Thyroid gland (tissue), 4 donors: ENCODE results near the gene KCNAB1. TPM values are rescaled to one million over a fixed set of nuclear protein-coding genes. Genes with fewer than 3 reads are reported as not detected.
"Not testable (repeated sequence)": the region's sequence is repeated elsewhere in the genome, so short reads cannot be mapped to it uniquely, and the experiment has no call there.

ENCODE experiments used
- DNase-seq, 2 donors: peaks; one replicate each; pipeline ENCODE4 v3.0.0-alpha.2; 2019
- H3K27ac ChIP-seq, 3 donors: fragments of 200-600 bp; sonication (generic); 1 replicate in 2 of 3; 2 replicates in 1 of 3; pipeline ENCODE4 v1.5.1; 2016 to 2019; ENCODE audit warnings: mild to moderate bottlenecking in 1 of 3, moderate library complexity in 1 of 3
- H3K27me3 ChIP-seq: fragments of 200-600 bp; sonication (generic); one replicate; pipeline ENCODE4 v1.5.1; 2019
- H3K36me3 ChIP-seq, 2 donors: fragments of 200-600 bp; sonication (generic); one replicate each; pipeline ENCODE4 v1.5.1; 2016 to 2019
- H3K4me1 ChIP-seq, 2 donors: fragments of 200-600 bp; sonication (generic); one replicate each; pipeline ENCODE4 v1.5.1; 2017 to 2019
- H3K4me3 ChIP-seq, 3 donors: fragments of 200-600 bp; sonication (generic); replicated peaks in 1 of 3; 1 replicate in 2 of 3; 2 replicates in 1 of 3; pipeline ENCODE4 v1.5.1; 2016; ENCODE audit warnings: mild to moderate bottlenecking in 1 of 3
- H3K9me3 ChIP-seq: fragments of 200-600 bp; sonication (generic); one replicate; pipeline ENCODE4 v1.5.1; 2017
- POLR2A ChIP-seq, 2 donors: fragments of 450-650 bp; IDR thresholded peaks; one replicate each; pipeline ENCODE4 v1.6.1; 2017; ENCODE audit warnings: antibody characterized with exemption in 2 of 2, mild to moderate bottlenecking in 2 of 2, moderate library complexity in 1 of 2
- WGBS, 2 donors: methylation state at CpG; one replicate each; pipeline ENCODE4 v1.1.5; 2017; 5-methylcytosine and 5-hydroxymethylcytosine counted together
- intact Hi-C: fragments of 100-400 bp; cut with DNase I; formaldehyde crosslinking; loops from one replicate; pipeline ENCODE4 v1.15.1; 2023
- total RNA-seq, 4 donors: library from RNA; depleted of rRNA; stranded (reverse); fragments of >200 nt; gene quantifications; one replicate each; pipeline ENCODE4 v1.2.3, GENCODE V29; 2016
- TF ChIP-seq, protein P1 (sequence below), 6 experiments: fragments of 200-600 bp in 3 of 6; fragments of 450-650 bp in 3 of 6; sonication (generic) in 3 of 6; IDR thresholded peaks; one replicate each; pipeline ENCODE4 v1.5.1; 2016 to 2019; ENCODE audit warnings: antibody characterized with exemption in 6 of 6, mild to moderate bottlenecking in 2 of 6, inconsistent platforms in 1 of 6, moderate library complexity in 1 of 6

Gene KCNAB1
- total RNA-seq, 4 donors from 2014 or later = 19.3 to 26.1 (median 22.9) TPM

DNA sequence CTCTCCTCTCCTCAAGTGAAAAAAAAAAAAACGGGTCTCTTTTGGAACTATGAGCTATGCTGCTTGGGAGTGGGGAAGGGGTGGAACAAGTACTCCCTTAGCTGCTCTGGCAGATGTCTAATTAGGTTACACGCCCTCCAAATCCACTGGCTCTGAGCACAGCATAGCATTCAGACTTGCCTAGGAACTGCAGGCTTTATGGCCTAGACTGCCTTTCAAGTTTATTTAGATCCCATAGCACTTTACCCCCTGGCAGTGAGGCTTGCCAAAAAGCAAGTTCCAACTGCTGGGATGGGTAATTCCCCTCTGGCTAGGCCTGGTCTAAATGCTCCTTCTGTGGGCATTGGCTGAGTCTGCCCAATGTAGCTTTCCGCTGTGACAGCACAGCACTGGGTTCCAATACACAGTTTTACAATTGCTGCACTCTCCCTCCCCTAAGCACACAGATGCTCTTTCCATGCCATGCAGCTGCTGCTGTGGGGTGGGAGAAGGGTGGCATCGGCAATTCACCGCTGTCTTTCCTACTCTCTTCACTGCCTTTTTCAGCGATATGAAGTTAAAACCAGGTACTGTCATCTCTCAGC is 152.8 kb downstream of the KCNAB1 start:
- no peaks in the 10 kb centered on the region for H3K4me1 ChIP-seq
- H3K27me3 ChIP-seq = no peaks in the 10 kb centered on the region
- H3K4me3 ChIP-seq = no peak overlapping the region
- no peaks in the 10 kb centered on the region for H3K36me3 ChIP-seq
- no peak overlapping the region for H3K27ac ChIP-seq
- H3K9me3 ChIP-seq = no peaks in the 10 kb centered on the region
- intact Hi-C loops = no loop called here
- DNase-seq = peak in 1 of 2 donors; percentile 9
- TF ChIP-seq, protein P1, sequence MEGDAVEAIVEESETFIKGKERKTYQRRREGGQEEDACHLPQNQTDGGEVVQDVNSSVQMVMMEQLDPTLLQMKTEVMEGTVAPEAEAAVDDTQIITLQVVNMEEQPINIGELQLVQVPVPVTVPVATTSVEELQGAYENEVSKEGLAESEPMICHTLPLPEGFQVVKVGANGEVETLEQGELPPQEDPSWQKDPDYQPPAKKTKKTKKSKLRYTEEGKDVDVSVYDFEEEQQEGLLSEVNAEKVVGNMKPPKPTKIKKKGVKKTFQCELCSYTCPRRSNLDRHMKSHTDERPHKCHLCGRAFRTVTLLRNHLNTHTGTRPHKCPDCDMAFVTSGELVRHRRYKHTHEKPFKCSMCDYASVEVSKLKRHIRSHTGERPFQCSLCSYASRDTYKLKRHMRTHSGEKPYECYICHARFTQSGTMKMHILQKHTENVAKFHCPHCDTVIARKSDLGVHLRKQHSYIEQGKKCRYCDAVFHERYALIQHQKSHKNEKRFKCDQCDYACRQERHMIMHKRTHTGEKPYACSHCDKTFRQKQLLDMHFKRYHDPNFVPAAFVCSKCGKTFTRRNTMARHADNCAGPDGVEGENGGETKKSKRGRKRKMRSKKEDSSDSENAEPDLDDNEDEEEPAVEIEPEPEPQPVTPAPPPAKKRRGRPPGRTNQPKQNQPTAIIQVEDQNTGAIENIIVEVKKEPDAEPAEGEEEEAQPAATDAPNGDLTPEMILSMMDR (IDR thresholded peaks at IDR 0.05) = no peak
- TF ChIP-seq POLR2A (IDR thresholded peaks at IDR 0.05) = no peak
- 85 to 87% methylated on average over 6 of the region's 6 CpGs for WGBS, 2 donors

DNA sequence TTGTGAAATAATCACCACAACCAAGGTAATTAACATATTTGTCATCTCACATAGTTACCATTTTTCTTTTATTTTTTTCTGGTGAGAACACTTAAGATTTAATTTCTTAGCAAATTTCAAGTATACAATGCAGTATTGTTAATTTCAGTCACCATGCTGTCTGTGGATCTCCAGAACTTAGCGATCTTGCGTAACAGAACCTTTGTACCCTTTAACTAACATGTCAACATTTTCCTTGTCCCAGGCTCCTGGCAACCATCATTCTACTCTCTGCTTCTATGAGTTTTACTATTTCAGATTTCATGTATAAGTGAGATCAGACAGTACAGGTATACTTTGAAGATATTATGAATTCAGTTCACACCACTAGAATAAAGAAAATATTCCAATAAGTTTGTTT is 154.4 kb downstream of the KCNAB1 start:
- intact Hi-C loops = no loop called here
- no peaks in the 10 kb centered on the region for H3K9me3 ChIP-seq
- no peak for DNase-seq
- no peaks in the 10 kb centered on the region for H3K36me3 ChIP-seq
- no peak overlapping the region for H3K4me3 ChIP-seq
- no peak overlapping the region for H3K27ac ChIP-seq
- WGBS, 2 donors = 97 to 98% methylated on average over 2 of the region's 2 CpGs
- no peaks in the 10 kb centered on the region for H3K4me1 ChIP-seq
- TF ChIP-seq, protein P1 (IDR thresholded peaks at IDR 0.05) = no peak
- no peak for TF ChIP-seq POLR2A (IDR thresholded peaks at IDR 0.05)
- no peaks in the 10 kb centered on the region for H3K27me3 ChIP-seq

DNA sequence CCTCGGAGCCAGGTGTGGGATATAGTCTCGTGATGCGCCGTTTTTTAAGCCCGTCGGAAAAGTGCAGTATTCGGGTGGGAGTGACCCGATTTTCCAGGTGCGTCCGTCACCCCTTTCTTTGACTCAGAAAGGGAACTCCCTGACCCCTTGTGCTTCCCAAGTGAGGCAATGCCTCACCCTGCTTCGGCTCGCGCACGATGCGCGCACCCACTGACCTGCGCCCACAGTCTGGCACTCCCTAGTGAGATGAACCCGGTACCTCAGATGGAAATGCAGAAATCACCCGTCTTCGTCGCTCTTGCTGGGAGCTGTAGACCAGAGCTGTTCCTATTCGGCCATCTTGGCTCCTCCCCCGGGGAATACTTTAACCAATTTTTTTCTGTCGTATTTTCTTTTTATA is 164.3 kb downstream of the KCNAB1 start:
- DNase-seq, H3K27me3 ChIP-seq, H3K9me3 ChIP-seq, intact Hi-C loops, H3K27ac ChIP-seq, H3K4me3 ChIP-seq, H3K36me3 ChIP-seq: not testable (repeated sequence)
- 95 to 97% methylated on average over 24 of the region's 24 CpGs for WGBS, 2 donors
- H3K4me1 ChIP-seq = peaks cover 5 to 13% of the 10 kb centered on the region in 2 donors

DNA sequence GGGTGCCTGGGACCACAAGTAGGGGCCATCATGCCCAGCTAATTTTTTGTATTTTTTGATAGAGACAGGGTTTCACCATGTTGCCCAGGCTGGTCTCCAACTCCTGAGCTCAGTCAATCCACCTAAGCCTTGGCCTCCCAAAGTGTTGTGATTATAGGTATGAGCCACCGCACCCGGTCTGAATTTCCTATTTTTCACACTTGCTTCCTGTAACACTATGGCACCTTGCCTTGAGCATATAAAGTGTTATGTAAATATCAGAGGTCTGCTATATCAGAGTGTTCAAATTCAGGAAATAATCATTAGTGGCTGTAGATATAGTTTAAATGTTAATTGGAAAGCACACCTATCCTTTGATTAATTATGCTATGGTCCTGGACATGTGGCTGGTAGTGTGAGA is 165.2 kb downstream of the KCNAB1 start:
- Histone ChIP-seq H3K27ac (no peak overlapping the region), H3K9me3 (no peaks in the 10 kb centered on the region), H3K36me3 (no peaks in the 10 kb centered on the region), H3K27me3 (no peaks in the 10 kb centered on the region), H3K4me1 (peaks cover 5 to 13% of the 10 kb centered on the region in 2 donors), H3K4me3 (no peak overlapping the region)
- TF ChIP-seq, protein P1 (IDR thresholded peaks at IDR 0.05) = no peak
- TF ChIP-seq POLR2A (IDR thresholded peaks at IDR 0.05) = no peak
- DNase-seq = no peak
- 88 to 91% methylated on average over 2 of the region's 2 CpGs for WGBS, 2 donors
- intact Hi-C loops = no loop called here

DNA sequence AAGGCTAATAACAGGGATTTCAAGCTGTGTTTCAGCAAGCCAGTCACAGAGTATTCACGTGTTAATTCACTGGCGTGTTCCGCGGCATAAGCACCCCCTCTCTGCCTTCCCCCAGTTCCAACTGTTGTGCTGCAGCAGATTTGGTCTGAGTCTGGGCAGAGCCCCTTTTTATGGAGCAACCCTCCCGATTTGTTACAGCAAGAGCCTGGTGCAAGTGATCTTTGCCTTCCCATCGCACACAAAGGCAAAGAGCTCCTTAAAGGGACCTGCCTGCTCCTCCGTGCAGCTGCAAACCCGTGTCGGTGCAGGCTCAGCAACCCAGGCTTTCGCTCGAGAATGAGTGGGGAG is 170.5 kb downstream of the KCNAB1 start:
- Histone ChIP-seq H3K9me3 (no peaks in the 10 kb centered on the region), H3K36me3 (no peaks in the 10 kb centered on the region), H3K4me1 (peaks cover 17 to 22% of the 10 kb centered on the region in 2 donors), H3K27ac (no peak overlapping the region), H3K27me3 (no peaks in the 10 kb centered on the region), H3K4me3 (peak overlapping the region; percentile 11 to 64 (median 40))
- TF ChIP-seq POLR2A (IDR thresholded peaks at IDR 0.05) = no peak
- TF ChIP-seq, protein P1 (IDR thresholded peaks at IDR 0.05) = no peak
- intact Hi-C loops = no loop called here
- peak; percentile 11 to 12 for DNase-seq
- WGBS, 2 donors = 7 to 22% methylated on average over 7 to 11 of the region's 11 CpGs
